Spleen (tissue), 11 donors: ENCODE results near the gene GJA8. TPM values are rescaled to one million over a fixed set of nuclear protein-coding genes. Genes with fewer than 3 reads are reported as not detected.
A peak's percentile ranks its signal among the peaks of the same experiment; 100 is the strongest.
"Not testable (repeated sequence)": the region's sequence is repeated elsewhere in the genome, so short reads cannot be mapped to it uniquely, and the experiment has no call there.

Experiments
- DNase-seq: peaks from one replicate; pipeline ENCODE4 v3.0.0-alpha.2; 2020
- H3K27ac ChIP-seq, 8 donors: fragments of 200-600 bp; sonication (generic) in 7 of 8; 1 replicate in 4 of 8; 2 replicates in 4 of 8; pipeline versions ENCODE4 v1.5.0 to v1.8.0; 2016 to 2021; ENCODE audit warnings: inconsistent platforms in 4 of 8, mild to moderate bottlenecking in 4 of 8, moderate library complexity in 1 of 8
- H3K27me3 ChIP-seq, 7 donors: fragments of 200-600 bp; sonication (generic) in 6 of 7; replicated peaks in 1 of 7; 1 replicate in 4 of 7; 2 replicates in 3 of 7; pipeline versions ENCODE4 v1.5.0 to v1.8.0; 2016 to 2021; ENCODE audit warnings: inconsistent platforms in 3 of 7, mild to moderate bottlenecking in 1 of 7
- H3K36me3 ChIP-seq, 6 donors: fragments of 200-600 bp; sonication (generic) in 5 of 6; 1 replicate in 4 of 6; 2 replicates in 2 of 6; pipeline versions ENCODE4 v1.5.0 to v1.8.0; 2016 to 2021; ENCODE audit warnings: inconsistent platforms in 2 of 6
- H3K4me1 ChIP-seq, 6 donors: fragments of 200-600 bp; sonication (generic) in 5 of 6; 1 replicate in 3 of 6; 2 replicates in 3 of 6; pipeline versions ENCODE4 v1.5.0 to v1.8.0; 2016 to 2021; ENCODE audit warnings: inconsistent platforms in 3 of 6
- H3K4me3 ChIP-seq, 8 donors: fragments of 200-600 bp; sonication (generic) in 7 of 8; 1 replicate in 4 of 8; 2 replicates in 4 of 8; pipeline versions ENCODE4 v1.5.0 to v1.8.0; 2016 to 2021; ENCODE audit warnings: inconsistent platforms in 4 of 8, mild to moderate bottlenecking in 4 of 8, moderate library complexity in 2 of 8
- H3K9me3 ChIP-seq, 8 donors: fragments of 200-600 bp; sonication (generic) in 7 of 8; 1 replicate in 4 of 8; 2 replicates in 4 of 8; pipeline versions ENCODE4 v1.5.0 to v1.8.0; 2016 to 2021; ENCODE audit warnings: inconsistent platforms in 4 of 8
- POLR2A ChIP-seq, 3 donors: fragments of 450-650 bp; IDR thresholded peaks; one replicate each; pipeline ENCODE4 v1.5.1; 2017; ENCODE audit warnings: antibody characterized with exemption in 3 of 3, mild to moderate bottlenecking in 1 of 3
- POLR2AphosphoS5 ChIP-seq, 3 donors: sonication (generic); formaldehyde crosslinking; IDR thresholded peaks; one replicate each; pipeline ENCODE4 v1.5.1; 2017; ENCODE audit warnings: antibody characterized with exemption in 3 of 3
- WGBS, 5 donors: extraction: QIAGEN DNeasy Blood & Tissue Kit in 3 of 5; methylation state at CpG; one replicate each; pipeline versions ENCODE4 v1.1.5 to v1.1.7; 2013 to 2018; 5-methylcytosine and 5-hydroxymethylcytosine counted together
- intact Hi-C: fragments of 100-400 bp; cut with DNase I; formaldehyde crosslinking; loops from one replicate; pipeline ENCODE4 v1.15.0; 2023; ENCODE audit warnings: low total_unique reads
- polyA plus RNA-seq, 3 donors: library from polyadenylated mRNA; stranded (reverse); fragments of 200-250 nt; gene quantifications; one replicate each; pipeline ENCODE4 v1.2.1, GENCODE V29; 2013
- total RNA-seq, 7 donors: library from RNA; depleted of rRNA in 3 of 7; stranded (reverse); fragments of >200 nt in 3 of 7; fragmentation: NEBNext Ultra II Directional in 4 of 7; extraction: Animal tissue kit (Norgen Biotek cat#: 25700) in 4 of 7; gene quantifications; one replicate each; pipeline versions ENCODE4 v1.1.0 to v1.2.1, GENCODE V29; 2016 to 2021
- TF ChIP-seq, protein P1 (sequence below), 11 experiments: fragments of 200-600 bp in 7 of 11; fragments of 450-650 bp in 4 of 11; sonication (generic) in 4 of 11; IDR thresholded peaks in 8 of 11; conservative IDR thresholded peaks in 3 of 11; 1 replicate in 7 of 11; 2 replicates in 4 of 11; pipeline versions ENCODE4 v1.4.0 to v1.8.0; 2016 to 2021; ENCODE audit warnings: antibody characterized with exemption in 11 of 11, inconsistent platforms in 4 of 11, mild to moderate bottlenecking in 1 of 11
- donor health status: healthy with polysubstance abuse.
- donor health status: DM: no; HTN: no; CAD: no; lungs with moderate emphysema.
- donor health status: DM: no; HTN: no; CAD: no.
- donor health status: Bipolar disorder and iron deficiency.
- donor health status: healthy.
- donor health status: DM: no; HTN: no; CAD: no.
- donor health status: DM: yes; HTN: yes; CAD: no.

The GJA8 gene
- total and polyA plus RNA-seq, 10 donors, result not detected

DNA sequence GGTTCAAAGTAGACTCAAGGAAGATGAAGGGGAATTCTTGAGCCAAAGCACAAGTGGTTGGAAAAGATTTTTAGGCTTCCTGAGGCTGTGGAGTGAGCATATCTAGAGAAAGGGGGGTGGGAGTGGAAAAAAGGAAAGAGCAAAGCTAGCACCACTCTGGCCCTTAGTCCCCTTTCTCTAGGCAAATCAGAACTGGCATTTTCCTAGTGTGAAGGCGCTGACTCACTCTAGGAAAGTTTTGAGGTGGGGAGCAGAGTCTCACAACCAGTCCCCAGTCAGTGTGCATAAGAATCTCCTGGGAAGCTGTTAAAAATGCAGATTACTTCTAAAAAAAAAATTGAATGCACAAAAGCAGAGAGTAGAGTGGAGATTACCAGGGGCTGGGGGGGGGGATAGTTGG, 22.2 kb downstream of the GJA8 start:
- Histone ChIP-seq H3K4me3 (no peak overlapping the region), H3K9me3 (no peaks in the 10 kb centered on the region), H3K36me3 (no peaks in the 10 kb centered on the region), H3K27me3 (no peaks in the 10 kb centered on the region), H3K27ac (no peak overlapping the region), H3K4me1 (peaks cover 0 to 7% (median 6%) of the 10 kb centered on the region in 6 donors)
- no peak for TF ChIP-seq POLR2AphosphoS5 (IDR thresholded peaks at IDR 0.05)
- TF ChIP-seq POLR2A (IDR thresholded peaks at IDR 0.05), result no peak
- TF ChIP-seq, protein P1, sequence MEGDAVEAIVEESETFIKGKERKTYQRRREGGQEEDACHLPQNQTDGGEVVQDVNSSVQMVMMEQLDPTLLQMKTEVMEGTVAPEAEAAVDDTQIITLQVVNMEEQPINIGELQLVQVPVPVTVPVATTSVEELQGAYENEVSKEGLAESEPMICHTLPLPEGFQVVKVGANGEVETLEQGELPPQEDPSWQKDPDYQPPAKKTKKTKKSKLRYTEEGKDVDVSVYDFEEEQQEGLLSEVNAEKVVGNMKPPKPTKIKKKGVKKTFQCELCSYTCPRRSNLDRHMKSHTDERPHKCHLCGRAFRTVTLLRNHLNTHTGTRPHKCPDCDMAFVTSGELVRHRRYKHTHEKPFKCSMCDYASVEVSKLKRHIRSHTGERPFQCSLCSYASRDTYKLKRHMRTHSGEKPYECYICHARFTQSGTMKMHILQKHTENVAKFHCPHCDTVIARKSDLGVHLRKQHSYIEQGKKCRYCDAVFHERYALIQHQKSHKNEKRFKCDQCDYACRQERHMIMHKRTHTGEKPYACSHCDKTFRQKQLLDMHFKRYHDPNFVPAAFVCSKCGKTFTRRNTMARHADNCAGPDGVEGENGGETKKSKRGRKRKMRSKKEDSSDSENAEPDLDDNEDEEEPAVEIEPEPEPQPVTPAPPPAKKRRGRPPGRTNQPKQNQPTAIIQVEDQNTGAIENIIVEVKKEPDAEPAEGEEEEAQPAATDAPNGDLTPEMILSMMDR (IDR thresholded peaks at IDR 0.05 in 8 of 11, conservative IDR thresholded peaks at IDR 0.05 in 3 of 11), result no peak
- no peak for DNase-seq
- intact Hi-C loops, result no loop called here
- 75 to 100% (median 92%) methylated on average over 1 of the region's 1 CpG for WGBS, 5 donors

DNA sequence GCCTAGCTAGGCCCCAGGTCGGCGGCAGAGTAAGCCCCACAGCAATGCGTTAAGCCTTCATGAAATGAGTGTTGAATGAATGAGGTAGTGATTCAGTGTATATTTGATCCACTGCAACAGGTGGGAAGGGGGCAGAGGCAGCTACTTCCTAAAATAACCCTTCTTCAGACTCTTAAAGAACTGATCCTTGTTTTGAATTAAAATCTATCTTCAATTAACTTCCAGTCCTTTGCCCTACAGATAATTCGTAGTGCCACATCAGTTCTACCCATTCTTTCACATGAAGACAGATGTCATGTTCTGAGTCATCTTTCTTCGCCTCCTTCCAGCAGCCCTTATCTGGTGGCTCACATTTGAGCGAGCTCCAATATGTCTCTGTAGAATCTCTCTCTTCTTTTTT, 24.6 kb downstream of the GJA8 start:
- DNase-seq, intact Hi-C loops, H3K9me3 ChIP-seq, H3K36me3 ChIP-seq, H3K4me3 ChIP-seq, H3K27me3 ChIP-seq, H3K27ac ChIP-seq: not testable (repeated sequence)
- H3K4me1 ChIP-seq, result peaks cover 0 to 21% (median 12%) of the 10 kb centered on the region in 6 donors
- WGBS, 5 donors, result 85 to 100% (median 89%) methylated on average over 2 to 3 of the region's 6 CpGs

DNA sequence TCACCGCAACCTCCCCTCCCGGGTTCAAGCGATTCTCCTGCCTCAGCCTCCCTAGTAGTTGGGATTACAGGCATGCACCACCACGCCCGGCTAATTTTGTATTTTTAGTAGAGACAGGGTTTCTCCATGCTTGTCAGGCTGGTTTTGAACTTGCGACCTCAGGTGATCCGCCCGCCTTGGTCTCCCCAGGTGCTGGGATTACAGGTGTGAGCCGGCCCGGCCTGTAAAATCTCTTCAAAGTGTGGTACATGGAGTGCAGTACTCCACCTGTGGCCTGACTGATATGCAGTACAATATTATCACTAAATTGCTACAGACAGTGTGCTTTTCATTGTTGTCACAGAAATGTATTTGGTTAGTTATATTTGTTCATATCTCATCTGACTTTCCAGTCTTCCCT, 25.1 kb downstream of the GJA8 start:
- intact Hi-C loops, H3K27me3 ChIP-seq, H3K9me3 ChIP-seq, H3K36me3 ChIP-seq, H3K27ac ChIP-seq, H3K4me3 ChIP-seq: not testable (repeated sequence)
- H3K4me1 ChIP-seq, result peaks cover 0 to 21% (median 12%) of the 10 kb centered on the region in 6 donors
- DNase-seq, result peak; percentile 75
- WGBS, 5 donors, result 94 to 100% (median 100%) methylated on average over 2 to 7 of the region's 10 CpGs

DNA sequence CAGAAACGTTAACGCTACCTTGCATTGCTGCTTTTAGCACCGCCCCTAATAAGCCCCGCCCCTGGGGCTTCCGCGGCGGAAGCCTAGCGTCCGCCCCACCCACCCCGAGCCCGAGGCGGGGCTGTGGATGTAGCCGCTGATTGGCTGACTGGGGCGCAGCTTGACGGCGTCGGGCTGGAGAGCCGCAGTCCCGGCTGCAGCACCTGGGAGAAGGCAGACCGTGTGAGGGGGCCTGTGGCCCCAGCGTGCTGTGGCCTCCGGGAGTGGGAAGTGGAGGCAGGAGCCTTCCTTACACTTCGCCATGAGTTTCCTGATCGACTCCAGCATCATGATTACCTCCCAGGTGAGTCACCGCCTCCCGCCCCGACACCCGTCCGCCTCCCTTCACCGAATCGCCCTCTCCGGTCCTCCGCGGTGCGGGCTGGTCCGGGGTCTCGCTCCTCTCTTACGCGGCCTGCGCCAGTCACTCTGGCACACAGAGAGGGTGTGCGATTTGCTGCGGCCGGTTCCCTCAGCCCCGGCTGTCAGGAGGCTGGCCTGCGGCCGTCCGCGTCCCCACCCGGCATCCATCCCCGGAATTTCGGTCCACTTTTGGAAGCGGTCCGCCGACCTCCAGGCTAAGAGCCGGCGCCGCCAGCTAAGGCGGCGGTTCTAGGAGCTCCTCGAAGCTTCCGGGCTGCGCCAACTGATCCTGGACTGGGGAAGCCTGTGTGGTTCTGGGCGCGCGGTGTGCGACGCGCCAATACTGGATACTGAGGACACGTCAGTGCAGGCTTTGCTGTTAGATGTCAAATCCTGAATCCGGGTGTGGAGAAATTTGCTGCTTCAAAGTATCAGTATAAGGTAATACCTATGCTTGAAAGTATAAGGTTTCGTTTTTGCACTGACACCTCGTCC, 25.9 kb downstream of the GJA8 start, which contains the start of gene GPR89B:
TSS of gene GPR89B (plus strand) at position 185 of the 897 bp plus-strand sequence. CDS start at position 302, 117 bp downstream.
- TF ChIP-seq POLR2A (IDR thresholded peaks at IDR 0.05), result peak in 2 of 3 donors; percentile 21 to 81
- TF ChIP-seq POLR2AphosphoS5 (IDR thresholded peaks at IDR 0.05), result peak; percentile 80 to 95 (median 93)
- H3K27me3 ChIP-seq, H3K9me3 ChIP-seq, intact Hi-C loops, H3K36me3 ChIP-seq: not testable (repeated sequence)
- 0 to 1% (median 0%) methylated on average over 31 to 57 of the region's 72 CpGs; no CpG with 5 or more reads in 1 of the 5 donors for WGBS, 5 donors
- Histone ChIP-seq H3K27ac (peak within 1 kb of the TSS; percentile 44 to 88 (median 83)), H3K4me1 (peaks cover 0 to 21% (median 12%) of the 10 kb centered on the region in 6 donors), H3K4me3 (peak within 1 kb of the TSS; percentile 57 to 92 (median 86))
- peak; percentile 96 for DNase-seq

DNA sequence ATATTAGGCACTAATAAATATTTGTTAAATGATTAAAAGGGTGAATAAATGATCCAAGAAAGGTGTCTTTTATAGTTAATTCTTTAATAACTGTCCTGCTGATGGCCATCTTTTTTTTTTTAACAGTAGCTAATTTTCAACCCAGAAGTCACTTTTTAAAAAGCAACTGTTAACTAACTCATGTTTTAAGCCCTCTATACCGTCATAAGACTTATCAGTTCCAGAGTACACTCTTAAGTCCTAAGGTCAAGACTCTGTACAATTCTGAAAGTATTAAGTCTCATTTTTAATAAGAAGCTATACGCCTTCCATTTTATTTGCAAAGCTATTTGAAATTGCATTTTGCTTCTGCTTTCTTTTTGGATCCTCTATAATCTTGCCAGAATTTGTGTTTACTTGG, 28.5 kb downstream of the GJA8 start:
- DNase-seq, H3K36me3 ChIP-seq, intact Hi-C loops, H3K9me3 ChIP-seq, H3K4me3 ChIP-seq, H3K27me3 ChIP-seq, H3K27ac ChIP-seq: not testable (repeated sequence)
- peaks cover 0 to 21% (median 12%) of the 10 kb centered on the region in 6 donors for H3K4me1 ChIP-seq
- 83 to 96% (median 88%) methylated on average over 2 of the region's 2 CpGs for WGBS, 5 donors

DNA sequence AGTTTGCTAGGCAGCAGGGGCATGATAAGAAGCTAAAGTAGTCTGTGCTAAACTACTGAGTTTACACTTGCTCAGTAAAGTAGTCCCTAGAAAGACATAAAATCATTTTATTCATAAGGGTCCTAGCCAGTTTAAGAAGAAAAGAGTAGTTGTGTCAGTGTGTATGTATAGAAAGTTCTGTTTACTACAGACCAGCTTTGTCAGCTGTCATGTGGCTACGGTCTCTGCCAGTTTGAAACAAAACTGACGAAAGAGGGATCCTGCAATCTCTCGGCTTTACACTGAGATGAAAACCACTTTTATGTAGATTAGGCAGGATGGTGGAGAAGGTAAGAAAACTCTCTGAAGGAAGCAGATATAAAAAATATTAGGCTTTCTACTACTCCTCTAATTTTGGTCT, 32.7 kb downstream of the GJA8 start:
- WGBS, 5 donors, result 65 to 92% (median 88%) methylated on average over 3 of the region's 3 CpGs
- H3K27ac ChIP-seq, H3K4me3 ChIP-seq, intact Hi-C loops, H3K4me1 ChIP-seq, H3K9me3 ChIP-seq, DNase-seq, H3K27me3 ChIP-seq: not testable (repeated sequence)
- H3K36me3 ChIP-seq, result peaks cover 0 to 20% (median 4%) of the 10 kb centered on the region in 6 donors

DNA sequence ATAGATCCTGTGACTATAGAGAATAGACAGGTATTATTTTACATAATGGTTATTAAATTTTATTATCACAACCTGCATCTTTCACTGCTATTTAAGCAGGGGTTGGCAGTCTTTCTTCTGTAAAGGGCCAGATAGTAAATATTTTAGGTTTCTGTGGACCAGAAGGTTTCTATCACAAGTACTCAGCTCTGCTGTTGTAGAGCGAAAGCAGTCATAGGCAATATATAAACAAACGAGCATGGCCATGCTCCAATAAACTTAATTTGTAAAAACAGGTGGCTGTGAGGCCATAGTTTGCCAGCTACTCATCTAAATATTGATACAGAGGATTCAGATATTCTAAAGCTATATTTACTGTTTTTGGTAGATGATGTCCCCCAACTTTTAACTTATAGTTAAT, 37.9 kb downstream of the GJA8 start:
- H3K4me1 ChIP-seq, intact Hi-C loops, H3K27ac ChIP-seq, DNase-seq, H3K27me3 ChIP-seq, H3K9me3 ChIP-seq, H3K4me3 ChIP-seq: not testable (repeated sequence)
- peaks cover 0 to 24% (median 4%) of the 10 kb centered on the region in 6 donors for H3K36me3 ChIP-seq
- 91 to 93% (median 92%) methylated on average over 2 of the region's 2 CpGs for WGBS, 5 donors

DNA sequence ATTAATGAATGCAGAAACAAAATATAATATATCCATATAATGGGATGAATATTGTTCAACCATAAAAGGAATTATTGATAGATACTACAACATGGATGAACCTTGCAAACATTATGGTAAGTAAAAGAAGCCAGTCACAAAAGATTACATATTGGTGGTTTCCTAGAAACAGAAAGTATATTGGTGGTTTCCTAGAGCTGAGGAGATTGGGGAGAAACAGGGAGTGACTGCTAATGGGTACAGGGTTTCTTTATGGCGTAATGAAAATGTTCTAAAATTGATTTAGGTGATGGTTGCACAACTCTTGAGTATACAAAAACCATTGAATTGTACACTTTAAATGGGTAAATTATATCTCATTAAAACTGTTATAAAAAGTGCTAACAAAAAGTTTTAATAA, 40.0 kb downstream of the GJA8 start:
- peaks cover 0 to 22% (median 3%) of the 10 kb centered on the region in 6 donors for H3K36me3 ChIP-seq
- intact Hi-C loops, DNase-seq, H3K27me3 ChIP-seq, H3K27ac ChIP-seq, H3K9me3 ChIP-seq, H3K4me3 ChIP-seq, H3K4me1 ChIP-seq: not testable (repeated sequence)
- WGBS, 5 donors, result no CpG with 5 or more reads among the region's 1 CpG

DNA sequence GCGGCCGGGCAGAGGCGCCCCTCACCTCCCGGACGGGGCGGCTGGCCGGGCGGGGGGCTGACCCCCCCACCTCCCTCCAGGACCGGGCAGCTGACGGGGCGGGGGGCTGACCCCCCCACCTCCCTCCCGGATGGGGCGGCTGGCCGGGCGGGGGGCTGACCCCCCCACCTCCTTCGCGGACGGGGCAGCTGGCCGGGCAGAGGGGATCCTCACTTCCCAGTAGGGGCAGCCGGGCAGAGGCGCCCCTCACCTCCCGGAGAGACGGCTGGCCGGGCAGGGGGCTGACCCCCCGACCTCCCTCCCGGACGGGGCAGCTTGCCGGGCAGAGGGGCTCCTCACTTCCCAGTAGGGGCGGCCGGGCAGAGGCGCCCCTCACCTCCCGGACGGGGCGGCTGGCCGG, 46.9 kb downstream of the GJA8 start:
- intact Hi-C loops, H3K27ac ChIP-seq, DNase-seq, H3K27me3 ChIP-seq, H3K9me3 ChIP-seq, H3K4me1 ChIP-seq, H3K36me3 ChIP-seq, H3K4me3 ChIP-seq: not testable (repeated sequence)
- 86 to 100% (median 96%) methylated on average over 1 to 33 of the region's 35 CpGs for WGBS, 5 donors
